GM19463 (cell line): Measurements from ENCODE around the gene MAP4.
A peak's percentile ranks its signal among the peaks of the same experiment; 100 is the strongest.
"Not testable (repeated sequence)": the region's sequence is repeated elsewhere in the genome, so short reads cannot be mapped to it uniquely, and the experiment has no call there.

ENCODE experiments used
- ATAC-seq: cut with Tn5 transposase; IDR thresholded peaks from one replicate; pipeline ENCODE4 v1.9.1; 2021; ENCODE audit warnings: mild to moderate bottlenecking, moderate library complexity; ENCODE audit not compliant: unreplicated experiment

The MAP4 gene

DNA sequence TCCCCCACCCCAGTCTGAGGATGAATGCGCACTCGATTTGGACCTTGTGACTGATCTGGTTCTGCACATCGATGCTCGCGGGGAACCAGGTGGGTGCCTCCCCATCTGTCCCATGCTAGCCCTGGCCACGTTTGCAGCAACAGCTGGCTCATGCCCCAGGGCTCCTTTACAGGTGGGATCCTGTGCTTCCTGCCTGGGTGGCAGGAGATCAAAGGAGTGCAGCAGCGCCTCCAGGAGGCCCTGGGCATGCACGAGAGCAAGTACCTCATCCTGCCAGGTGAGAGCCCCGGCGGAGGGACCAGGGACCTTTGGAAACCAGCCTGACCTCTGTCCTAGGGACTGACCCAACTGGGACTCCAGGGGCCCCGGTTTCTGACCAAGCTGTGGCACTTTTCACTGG is 169.0 kb downstream of the MAP4 start:
- no peak for ATAC-seq

DNA sequence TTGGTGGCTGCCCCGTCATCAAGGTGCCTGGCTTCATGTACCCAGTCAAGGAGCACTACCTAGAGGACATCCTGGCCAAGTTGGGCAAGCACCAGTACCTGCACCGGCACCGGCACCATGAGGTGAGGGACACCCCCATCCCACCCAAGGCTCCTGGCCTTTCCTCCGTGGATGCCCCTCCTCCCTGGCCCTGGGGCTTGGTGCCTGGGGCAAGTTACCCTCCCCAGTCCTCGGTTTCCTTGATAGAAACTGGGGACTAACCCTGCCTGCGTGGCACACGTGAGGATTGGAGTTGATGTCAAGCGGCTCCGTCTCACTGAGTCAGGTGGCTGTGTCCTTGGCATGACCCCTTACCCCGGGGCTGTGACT is 169.4 kb downstream of the MAP4 start:
- ATAC-seq = no peak

DNA sequence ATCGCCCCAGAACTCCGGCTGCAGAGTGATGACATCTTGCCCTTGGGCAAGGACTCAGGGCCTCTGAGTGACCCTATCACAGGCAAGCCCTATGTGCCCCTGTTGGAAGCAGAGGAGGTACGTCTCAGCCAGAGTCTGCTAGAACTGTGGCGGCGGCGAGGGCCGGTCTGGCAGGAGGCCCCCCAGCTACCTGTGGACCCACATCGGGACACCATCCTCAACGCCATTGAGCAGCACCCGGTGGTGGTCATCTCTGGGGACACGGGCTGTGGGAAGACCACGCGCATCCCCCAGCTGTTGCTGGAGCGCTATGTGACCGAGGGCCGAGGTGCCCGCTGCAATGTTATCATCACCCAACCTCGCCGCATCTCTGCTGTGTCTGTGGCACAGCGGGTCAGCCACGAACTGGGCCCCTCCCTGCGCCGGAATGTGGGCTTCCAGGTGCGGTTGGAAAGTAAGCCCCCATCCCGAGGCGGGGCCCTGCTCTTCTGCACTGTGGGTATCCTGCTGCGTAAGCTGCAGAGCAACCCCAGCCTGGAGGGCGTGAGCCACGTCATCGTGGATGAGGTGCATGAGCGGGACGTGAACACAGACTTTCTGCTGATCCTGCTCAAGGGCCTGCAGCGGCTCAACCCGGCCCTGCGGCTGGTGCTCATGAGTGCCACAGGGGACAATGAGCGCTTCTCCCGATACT is 169.9 kb downstream of the MAP4 start:
- ATAC-seq = no peak

DNA sequence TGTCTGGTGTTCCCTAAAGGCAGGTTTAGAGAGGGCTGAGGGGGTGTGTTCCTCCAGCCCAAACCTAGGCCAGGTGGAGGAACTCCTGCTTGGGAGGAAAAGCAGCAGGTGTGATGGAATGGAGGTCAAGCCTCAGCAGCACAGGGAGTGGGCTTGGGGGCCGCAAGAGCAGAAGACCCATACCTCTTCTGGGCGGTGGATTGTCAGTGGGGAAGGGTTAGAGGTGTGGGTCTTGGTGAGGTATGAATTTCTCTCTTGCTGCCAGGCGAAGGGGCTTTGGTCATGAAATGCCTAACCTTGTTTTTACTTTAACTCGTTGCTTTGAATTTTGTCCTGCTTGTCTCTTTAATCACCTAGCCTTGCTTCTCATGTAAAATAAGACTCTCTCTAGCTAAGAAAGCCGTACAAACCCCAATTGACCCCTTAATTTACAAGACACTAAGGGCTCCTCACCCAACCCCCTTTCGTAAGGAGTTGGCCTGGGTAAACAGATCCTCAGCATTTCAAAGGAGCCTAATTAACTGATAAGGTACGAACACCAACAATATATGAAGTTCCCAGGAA is 174.3 kb downstream of the MAP4 start:
- ATAC-seq = no peak

DNA sequence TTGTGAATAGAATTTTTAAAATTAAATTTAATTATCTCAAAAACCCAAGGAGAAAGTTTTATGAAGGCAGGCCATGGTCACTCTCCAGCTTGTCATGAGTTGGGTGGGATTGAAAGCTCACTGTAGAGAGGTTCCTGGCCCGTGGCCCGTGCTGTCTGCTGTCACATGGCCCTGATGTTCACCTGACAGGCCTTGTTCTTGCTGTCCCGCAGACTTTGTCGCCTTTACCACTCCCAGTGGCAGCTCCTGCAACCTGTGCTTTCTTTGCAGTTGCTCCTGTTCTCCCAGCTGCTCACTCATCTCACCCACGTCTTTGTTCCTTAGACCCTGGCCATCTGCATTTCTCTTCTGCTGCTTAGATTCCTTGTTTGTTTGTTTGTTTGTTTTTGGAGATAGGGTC is 177.7 kb downstream of the MAP4 start:
- no peak for ATAC-seq

DNA sequence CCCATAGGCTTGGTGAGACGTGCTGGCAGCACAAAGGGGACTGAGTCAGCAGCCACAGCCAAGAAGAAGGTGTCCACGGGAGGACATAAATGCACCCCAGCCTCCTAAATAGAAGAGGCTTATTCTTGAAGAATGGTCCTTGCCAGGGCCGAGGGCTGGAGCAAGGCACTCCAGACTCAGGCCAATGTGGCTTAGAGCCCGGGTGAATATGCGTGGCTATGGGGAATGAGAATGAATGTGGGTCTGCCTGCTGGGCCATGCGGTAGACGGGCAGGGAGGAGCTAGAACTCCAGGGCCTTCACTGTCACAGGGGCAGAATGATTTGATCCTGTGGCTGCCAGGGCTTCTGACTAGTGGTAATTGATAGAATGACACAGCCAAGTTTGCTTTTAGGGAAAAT is 179.2 kb downstream of the MAP4 start:
- no peak for ATAC-seq

DNA sequence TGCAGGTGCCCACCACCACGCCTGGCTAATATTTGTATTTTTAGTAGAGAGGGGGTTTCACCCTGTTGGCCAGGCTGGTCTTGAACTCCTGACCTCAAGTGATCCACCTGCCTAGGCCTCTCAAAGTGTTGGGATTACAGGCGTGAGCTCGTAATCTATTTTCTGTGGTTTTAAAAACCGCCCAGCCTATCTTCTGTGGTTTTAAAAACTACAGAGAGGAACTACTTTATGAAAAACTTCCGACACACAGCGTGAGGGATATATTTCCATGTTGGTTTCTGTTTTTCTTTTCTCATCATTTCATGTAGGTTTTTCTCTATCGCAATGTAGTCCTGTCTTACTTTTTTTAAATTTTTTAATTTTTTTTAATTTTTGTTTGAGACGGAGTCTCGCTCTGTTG is 186.7 kb downstream of the MAP4 start:
- ATAC-seq = not testable (repeated sequence)

DNA sequence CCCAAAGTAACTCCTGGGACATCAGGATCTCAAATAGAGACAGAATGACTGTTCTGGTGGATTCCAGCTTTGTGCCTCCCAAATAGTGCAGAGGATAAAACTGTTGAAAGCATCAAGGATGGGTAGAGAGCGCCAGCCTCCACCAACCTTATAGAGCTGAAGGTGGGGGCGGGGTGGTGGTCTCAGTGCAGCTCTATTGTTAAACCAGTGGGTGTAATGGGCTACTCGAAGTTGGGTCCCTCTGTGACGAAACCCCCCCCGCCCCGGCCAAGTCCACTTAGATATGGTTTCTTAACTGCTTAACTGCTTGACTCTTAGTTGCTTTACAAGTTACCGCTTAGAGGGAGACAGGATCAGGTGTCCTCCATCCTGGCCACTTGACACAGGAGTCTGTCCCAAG is 190.6 kb downstream of the MAP4 start:
- ATAC-seq = no peak

DNA sequence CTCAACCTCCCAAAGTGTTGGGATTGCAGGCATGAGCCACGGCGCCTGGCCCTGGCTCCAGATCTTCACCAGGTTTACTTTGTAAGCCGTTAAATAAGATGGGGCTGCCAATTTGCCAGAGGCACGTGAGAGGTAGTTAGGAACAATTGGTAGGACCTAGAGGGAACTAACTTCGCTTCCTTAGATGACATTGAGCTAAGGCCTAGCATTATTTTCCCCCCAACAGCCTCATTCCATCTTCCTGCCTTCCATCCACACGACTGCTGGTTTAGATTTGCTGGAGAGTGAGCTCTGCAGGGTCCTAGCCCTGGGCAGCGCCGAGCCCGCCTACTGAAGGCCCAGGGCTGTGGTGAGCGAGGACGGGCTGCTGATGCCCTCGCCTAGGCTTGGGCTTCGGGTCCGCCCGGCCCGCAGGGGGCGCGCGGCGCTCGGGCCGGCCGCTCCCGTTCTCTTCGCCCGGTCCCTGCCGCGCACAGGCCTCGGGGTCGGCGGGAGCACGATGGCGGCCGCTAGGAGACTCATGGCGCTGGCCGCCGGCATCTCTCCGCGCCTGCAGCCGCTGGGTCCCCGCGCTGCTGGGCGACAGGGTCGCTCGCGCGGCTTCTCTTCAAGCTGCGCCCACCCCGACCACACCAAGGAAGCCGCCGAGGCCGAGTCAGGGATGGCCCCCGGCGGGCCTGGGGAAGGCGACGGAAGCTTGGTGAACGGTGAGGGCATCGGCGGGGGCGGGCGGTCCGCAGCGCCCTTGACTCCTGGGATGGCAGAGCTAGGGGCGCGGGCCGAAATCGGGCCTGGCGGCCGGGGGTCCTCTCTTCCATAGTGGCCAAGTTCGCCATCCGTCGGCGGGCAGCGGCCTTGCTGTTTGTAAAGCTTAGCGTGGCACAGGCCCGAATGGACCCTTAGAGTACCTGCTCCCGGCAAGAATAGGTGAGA is 191.4 kb downstream of the MAP4 start:
- ATAC-seq = peak; percentile 96

DNA sequence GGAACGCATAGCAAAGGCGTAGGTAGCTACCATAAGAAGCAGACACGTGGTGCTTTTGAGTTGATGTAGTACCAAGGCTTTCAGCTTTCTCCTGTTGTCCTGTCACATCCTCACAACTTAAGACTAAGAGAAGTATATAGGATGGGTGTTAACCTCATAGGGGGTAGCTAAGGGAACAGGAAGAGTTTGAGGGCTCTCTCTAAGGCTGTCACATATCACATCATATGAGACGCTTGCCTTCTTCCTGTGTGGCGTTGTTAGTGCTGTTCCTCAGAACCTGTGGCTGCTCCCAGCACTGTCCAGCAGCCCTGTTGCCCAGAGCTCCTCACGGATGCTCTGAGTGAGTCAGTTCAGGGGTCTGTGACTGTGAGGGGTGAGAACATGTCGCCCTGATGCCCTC is 198.6 kb downstream of the MAP4 start:
- ATAC-seq = no peak

DNA sequence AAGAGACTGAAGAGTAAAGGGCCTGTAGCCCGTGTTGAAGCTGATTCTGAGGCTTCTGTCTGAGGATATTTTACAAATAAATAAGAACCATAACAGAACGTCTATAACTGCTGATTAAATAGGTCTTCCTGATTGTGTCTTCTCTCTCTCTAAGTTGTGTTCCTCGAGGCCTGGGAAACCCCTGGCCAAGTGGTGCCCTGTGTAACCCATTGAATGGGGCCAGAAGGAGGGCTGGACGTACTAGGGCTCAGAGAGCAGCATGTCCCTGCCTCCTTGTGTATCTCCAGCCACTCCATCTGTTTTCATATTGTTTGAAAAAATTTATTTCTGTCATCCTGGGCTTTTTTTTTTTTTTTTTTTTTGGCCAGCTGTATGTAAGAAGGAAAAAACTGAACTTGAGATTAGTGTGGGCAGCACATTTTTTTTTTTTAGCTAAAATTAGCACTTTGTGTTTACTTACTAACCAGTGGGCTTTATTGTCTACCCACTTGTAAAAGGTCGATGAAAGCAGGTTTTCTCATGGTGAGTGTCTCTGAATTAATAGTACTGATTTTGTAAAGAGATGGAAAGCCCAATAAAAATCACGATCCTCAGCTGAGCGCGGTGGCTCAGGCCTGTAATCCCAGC is 202.6 kb downstream of the MAP4 start:
- no peak for ATAC-seq

DNA sequence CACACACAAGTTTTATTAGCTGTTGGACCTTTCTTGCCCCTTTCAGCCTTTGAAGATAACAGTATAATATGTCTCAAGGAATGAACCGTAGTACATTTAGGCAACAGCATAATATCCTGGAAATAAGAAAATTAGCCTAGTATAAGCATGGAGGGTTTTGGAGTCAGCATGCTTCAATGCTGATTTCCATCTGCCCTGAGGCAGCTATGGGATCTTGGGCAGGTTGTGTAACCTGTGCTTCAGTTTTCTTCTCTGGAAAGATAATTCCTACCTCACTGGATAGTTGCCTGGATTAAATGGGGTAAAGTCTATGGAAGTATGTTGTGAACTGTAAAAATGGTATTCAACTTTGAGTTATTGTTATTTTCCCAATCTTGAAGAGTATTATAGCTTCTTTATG is 211.6 kb downstream of the MAP4 start:
- no peak for ATAC-seq

DNA sequence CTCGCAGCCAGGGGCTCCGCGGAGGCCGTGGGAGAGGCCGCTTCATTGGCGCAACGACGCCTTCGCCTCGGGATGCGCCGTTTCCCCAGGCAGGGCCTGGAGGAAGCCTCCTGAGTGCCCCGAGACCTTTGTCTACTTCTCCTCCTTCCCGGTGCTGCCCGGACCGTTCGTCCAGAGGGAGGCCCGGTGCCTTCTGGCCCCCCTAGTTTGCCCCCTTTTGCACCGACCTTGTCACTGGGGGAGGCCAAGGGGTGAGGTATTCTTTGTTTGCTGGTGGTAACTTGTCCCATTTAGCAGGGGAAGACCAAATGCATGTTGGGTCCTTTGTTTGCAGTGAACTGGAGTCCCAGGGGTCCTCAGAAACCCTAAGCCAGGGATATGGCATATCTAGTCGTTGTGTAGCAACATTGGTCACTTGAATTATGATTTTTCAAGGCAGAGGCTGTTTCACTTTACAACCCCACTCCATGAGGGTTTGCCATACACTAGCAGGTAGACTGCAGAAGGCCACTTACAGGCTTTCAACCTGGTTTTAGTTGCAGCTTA is 212.7 kb downstream of the MAP4 start:
- ATAC-seq = no peak

DNA sequence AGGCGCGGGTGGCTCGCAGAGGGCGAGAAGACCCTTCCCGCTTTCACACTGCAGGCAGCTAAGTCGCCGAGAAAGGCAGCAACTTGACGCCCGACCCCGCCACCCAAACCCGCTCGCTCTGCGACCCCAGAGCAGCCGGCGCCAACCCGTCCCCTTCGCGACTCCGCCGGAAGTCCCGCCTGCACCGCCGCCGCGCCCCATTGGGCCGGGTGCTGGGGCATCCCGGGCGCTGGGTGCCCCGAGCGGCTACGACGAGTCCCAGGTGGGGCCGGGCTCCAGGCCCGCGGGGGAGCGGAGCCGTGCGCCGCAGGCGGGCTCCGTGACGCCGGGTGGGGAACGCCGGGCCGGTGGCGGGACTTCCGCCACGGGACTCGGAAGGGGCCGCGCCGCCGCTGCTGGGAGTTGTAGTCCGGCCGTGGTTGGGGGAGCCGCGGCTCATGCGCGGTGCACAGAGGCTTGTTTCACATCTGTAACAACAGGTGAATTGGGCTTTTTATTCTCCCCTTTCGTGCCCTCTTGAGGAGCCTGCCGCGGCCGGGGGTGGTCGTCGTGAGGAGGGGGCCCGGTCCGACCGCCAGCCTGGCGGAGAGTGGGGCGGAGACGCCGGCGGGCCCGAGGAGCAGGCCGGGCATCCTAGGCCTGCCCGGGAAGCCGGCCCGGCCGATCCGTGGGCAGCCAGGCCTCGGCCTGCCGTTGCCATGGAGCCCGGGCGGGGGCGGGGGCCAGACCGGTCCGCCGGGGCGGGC is 213.3 kb downstream of the MAP4 start, which contains the start of gene DHX30:
Gene DHX30, plus strand, starts transcription at position 405 of the 746 bp plus-strand sequence. CDS start 7,546 bp downstream, outside the sequence.
- peak; percentile 90 for ATAC-seq
